Skin of body (tissue), 3 donors: ENCODE measurements around the gene AXL. TPM values are rescaled to one million over a fixed set of nuclear protein-coding genes. Genes with fewer than 3 reads are reported as not detected.
A peak's percentile ranks its signal among the peaks of the same experiment; 100 is the strongest.

Experiments used
- DNase-seq: peaks from one replicate; lab custom pipeline; 2025; lab: John Stamatoyannopoulos, UW
- small RNA-seq: library from RNA; depleted of rRNA; stranded (forward); fragments of <200 nt; gene quantifications from one replicate; pipeline ENCODE3, GENCODE V24; 2014; ENCODE audit warnings: low replicate concordance
- total RNA-seq: library from RNA; depleted of rRNA; stranded (reverse); fragments of >200 nt; gene quantifications from one replicate; pipeline ENCODE4 v1.2.3, GENCODE V29; 2014

Gene AXL
- total RNA-seq, 1 donor from 2014 or later = 36.2 TPM

GRCh38 chr19:41307954-41308449 is 89.0 kb downstream of the AXL start:
- no peak for DNase-seq

- peak; percentile 91 for DNase-seq
These were observed 89.6 kb downstream of the AXL start for GRCh38 chr19:41308450-41309179.

- DNase-seq = peak; percentile 68
These were observed 90.4 kb downstream of the AXL start for GRCh38 chr19:41309180-41310032.

- DNase-seq = peak; percentile 89
These were observed 91.2 kb downstream of the AXL start, which contains the start of gene CCDC97 for GRCh38 chr19:41310033-41310831. Gene CCDC97 (plus strand): TSS chr19:41310172. CDS start chr19:41310311, 139 bp downstream.

GRCh38 chr19:41311072-41311471 is 92.0 kb downstream of the AXL start:
- no peak for DNase-seq

Small RNA genes lying within 50 kb of the gene (small RNA-seq; reads per million reads assigned to genes)
- gene RN7SL34P = not detected

Other genes with a start within 250 kb of the AXL start
- gene CYP2B6, start 227.9 kb upstream of the AXL start, total RNA-seq = 0.20 TPM
- 0.10 TPM for gene CYP2A13, start 130.8 kb upstream of the AXL start, total RNA-seq
- gene CYP2F1, start 104.8 kb upstream of the AXL start, total RNA-seq = not detected
- gene CYP2S1, start 26.0 kb upstream of the AXL start, total RNA-seq = 2.5 TPM
- 108 TPM for gene HNRNPUL1, start 45.1 kb downstream of the AXL start, total RNA-seq
- 7.0 TPM for gene CCDC97, start 90.9 kb downstream of the AXL start, total RNA-seq
- 10.9 TPM for gene TGFB1, start 134.7 kb downstream of the AXL start, total RNA-seq
- gene B9D2, start 144.9 kb downstream of the AXL start, total RNA-seq = 0.89 TPM
- gene TMEM91, start 157.3 kb downstream of the AXL start, total RNA-seq = 20.9 TPM
- 10.1 TPM for gene EXOSC5, start 178.1 kb downstream of the AXL start, total RNA-seq
- 36.5 TPM for gene BCKDHA, start 178.6 kb downstream of the AXL start, total RNA-seq
- gene B3GNT8, start 208.2 kb downstream of the AXL start, total RNA-seq = 1.6 TPM
- gene DMAC2, start 220.7 kb downstream of the AXL start, total RNA-seq = 14.4 TPM
- not detected for gene ERICH4, start 223.9 kb downstream of the AXL start, total RNA-seq